ENCODE data around the gene FHDC1.

Gene FHDC1

GRCh38 chr4:153004081-153004850, 68.1 kb downstream of the FHDC1 start:
- no peak for DNase-seq (ENCODE audit: extremely low read depth, insufficient read length)
- Histone ChIP-seq H3K4me3 (replicated peaks; ENCODE audit: low read depth, low read length) (no peak overlapping the region), H3K36me3 (ENCODE audit: control insufficient read depth, insufficient read depth, low read length) (no peaks in the 10 kb centered on the region), H3K27me3 (replicated peaks; ENCODE audit: control insufficient read depth, insufficient read depth, low read length) (no peaks in the 10 kb centered on the region; the same call in 1 of the 2 replicates)
- TF ChIP-seq, protein P1, sequence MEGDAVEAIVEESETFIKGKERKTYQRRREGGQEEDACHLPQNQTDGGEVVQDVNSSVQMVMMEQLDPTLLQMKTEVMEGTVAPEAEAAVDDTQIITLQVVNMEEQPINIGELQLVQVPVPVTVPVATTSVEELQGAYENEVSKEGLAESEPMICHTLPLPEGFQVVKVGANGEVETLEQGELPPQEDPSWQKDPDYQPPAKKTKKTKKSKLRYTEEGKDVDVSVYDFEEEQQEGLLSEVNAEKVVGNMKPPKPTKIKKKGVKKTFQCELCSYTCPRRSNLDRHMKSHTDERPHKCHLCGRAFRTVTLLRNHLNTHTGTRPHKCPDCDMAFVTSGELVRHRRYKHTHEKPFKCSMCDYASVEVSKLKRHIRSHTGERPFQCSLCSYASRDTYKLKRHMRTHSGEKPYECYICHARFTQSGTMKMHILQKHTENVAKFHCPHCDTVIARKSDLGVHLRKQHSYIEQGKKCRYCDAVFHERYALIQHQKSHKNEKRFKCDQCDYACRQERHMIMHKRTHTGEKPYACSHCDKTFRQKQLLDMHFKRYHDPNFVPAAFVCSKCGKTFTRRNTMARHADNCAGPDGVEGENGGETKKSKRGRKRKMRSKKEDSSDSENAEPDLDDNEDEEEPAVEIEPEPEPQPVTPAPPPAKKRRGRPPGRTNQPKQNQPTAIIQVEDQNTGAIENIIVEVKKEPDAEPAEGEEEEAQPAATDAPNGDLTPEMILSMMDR (IDR thresholded peaks at IDR 0.05; ENCODE audit: insufficient read depth, low read length, poor library complexity, severe bottlenecking), result no peak

GRCh38 chr4:153005899-153006381, 69.8 kb downstream of the FHDC1 start:
- TF ChIP-seq, protein P1 (IDR thresholded peaks at IDR 0.05; ENCODE audit: insufficient read depth, low read length, poor library complexity, severe bottlenecking), result no peak
- no peaks in the 10 kb centered on the region for H3K36me3 ChIP-seq (ENCODE audit: control insufficient read depth, insufficient read depth, low read length)
- no peak for DNase-seq (ENCODE audit: extremely low read depth, insufficient read length)
- H3K27me3 ChIP-seq (replicated peaks; ENCODE audit: control insufficient read depth, insufficient read depth, low read length), result no peaks in the 10 kb centered on the region; the same call in 1 of the 2 replicates
- H3K4me3 ChIP-seq (replicated peaks; ENCODE audit: low read depth, low read length), result no peak overlapping the region

GRCh38 chr4:153008578-153009199, 72.6 kb downstream of the FHDC1 start:
- DNase-seq (ENCODE audit: extremely low read depth, insufficient read length), result no peak
- TF ChIP-seq, protein P1 (IDR thresholded peaks at IDR 0.05; ENCODE audit: insufficient read depth, low read length, poor library complexity, severe bottlenecking), result no peak
- Histone ChIP-seq H3K27me3 (replicated peaks; ENCODE audit: control insufficient read depth, insufficient read depth, low read length) (no peaks in the 10 kb centered on the region; the same call in 1 of the 2 replicates), H3K4me3 (replicated peaks; ENCODE audit: low read depth, low read length) (no peak overlapping the region), H3K36me3 (ENCODE audit: control insufficient read depth, insufficient read depth, low read length) (no peaks in the 10 kb centered on the region)

GRCh38 chr4:153010146-153010545, 74.0 kb downstream of the FHDC1 start:
- TF ChIP-seq, protein P1 (IDR thresholded peaks at IDR 0.05; ENCODE audit: insufficient read depth, low read length, poor library complexity, severe bottlenecking), result no peak
- no peak for DNase-seq (ENCODE audit: extremely low read depth, insufficient read length)
- H3K27me3 ChIP-seq (replicated peaks; ENCODE audit: control insufficient read depth, insufficient read depth, low read length), result no peaks in the 10 kb centered on the region

GRCh38 chr4:153013202-153013977, 77.3 kb downstream of the FHDC1 start:
- DNase-seq (ENCODE audit: extremely low read depth, insufficient read length), result no peak
- H3K36me3 ChIP-seq (ENCODE audit: control insufficient read depth, insufficient read depth, low read length), result no peaks in the 10 kb centered on the region
- H3K4me3 ChIP-seq (replicated peaks; ENCODE audit: low read depth, low read length), result no peak overlapping the region
- TF ChIP-seq, protein P1 (IDR thresholded peaks at IDR 0.05; ENCODE audit: insufficient read depth, low read length, poor library complexity, severe bottlenecking), result no peak
- no peaks in the 10 kb centered on the region for H3K27me3 ChIP-seq (replicated peaks; ENCODE audit: control insufficient read depth, insufficient read depth, low read length)

More at GRCh38 chr4:153010146-153010545, 74.0 kb downstream of the FHDC1 start:
- Histone ChIP-seq H3K36me3 (ENCODE audit: control insufficient read depth, insufficient read depth, low read length) (no peaks in the 10 kb centered on the region), H3K4me3 (replicated peaks; ENCODE audit: low read depth, low read length) (no peak overlapping the region)

Measured in GM06990 (cell line).